Measurements from ENCODE around the gene HMGN5. TPM values are rescaled to one million over a fixed set of nuclear protein-coding genes. Genes with fewer than 3 reads are reported as not detected.

HMGN5 gene
- polyA plus RNA-seq, 1 donor, result 6.2 TPM

DNA sequence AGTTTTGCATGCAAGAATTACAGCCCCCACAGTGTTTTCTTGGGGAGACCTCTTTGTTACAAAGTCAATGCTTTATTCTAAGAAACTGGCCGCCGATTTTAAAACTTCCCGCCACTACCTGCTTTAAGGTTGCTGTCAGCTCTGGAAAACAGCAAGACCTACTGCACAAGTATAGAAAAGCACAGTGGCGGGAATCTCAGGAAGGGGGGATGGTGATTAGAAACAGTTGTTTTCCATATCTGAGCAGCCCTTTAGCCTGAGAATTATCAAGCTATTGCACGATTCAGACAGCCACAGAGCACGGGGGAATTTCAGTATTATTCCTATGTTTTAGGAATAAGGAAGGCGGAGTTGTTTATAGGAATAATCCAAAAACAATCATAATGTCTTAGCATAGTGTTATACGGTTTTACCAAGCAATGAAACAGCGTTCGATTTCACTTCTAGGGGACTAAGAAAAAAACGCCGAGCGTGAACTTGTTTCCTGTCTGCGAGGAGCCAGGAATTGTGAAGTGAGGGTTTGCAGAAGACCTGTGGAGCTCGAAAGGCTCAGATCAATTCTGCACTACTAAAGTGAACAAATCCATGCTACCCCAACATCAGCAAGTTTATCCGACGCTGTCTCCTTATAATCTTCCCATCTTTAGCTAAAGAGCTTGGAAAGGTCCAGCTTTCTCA, 81.3 kb downstream of the HMGN5 start:
- DNase-seq (ENCODE audit: low read depth), result no peak

DNA sequence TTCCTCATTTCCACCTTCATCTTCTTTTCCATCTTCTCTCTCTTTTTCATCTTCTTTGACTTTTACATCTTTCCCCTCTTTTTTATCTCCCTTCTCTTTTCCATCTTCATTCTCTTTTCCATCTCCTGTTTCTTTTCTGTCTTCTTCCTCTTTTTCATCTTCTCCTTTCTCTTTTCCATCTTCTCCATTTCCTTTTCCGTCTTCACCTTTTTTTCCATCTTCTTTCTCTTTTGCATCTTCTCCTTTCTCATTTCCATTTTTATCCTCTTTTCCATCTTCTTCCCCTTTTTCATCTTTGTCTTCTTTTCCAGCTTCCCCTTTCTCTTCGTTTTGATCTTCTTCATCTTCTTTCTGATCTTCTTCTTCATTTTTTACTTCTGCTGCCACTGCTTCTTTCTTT, 87.0 kb downstream of the HMGN5 start:
- no peak for DNase-seq (ENCODE audit: low read depth)

DNA sequence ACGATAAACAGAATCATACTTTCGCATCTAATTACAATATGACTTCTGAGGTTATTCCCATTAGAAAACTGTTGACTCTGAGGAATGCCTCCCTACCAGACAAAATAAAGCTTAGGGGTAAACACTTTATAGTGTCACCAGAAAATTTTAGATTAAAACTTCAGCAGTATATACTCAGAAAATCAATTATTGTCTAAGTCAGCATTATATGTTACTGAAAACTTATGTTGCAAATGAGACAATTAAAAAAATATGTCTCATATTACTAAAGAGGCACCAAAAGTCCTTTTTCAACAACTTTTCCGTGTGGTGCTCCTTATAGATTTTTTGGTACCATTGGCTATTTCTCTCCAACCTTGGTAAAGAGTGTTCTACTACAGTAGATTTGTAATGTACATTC, 91.4 kb downstream of the HMGN5 start:
- no peak for DNase-seq (ENCODE audit: low read depth)

DNA sequence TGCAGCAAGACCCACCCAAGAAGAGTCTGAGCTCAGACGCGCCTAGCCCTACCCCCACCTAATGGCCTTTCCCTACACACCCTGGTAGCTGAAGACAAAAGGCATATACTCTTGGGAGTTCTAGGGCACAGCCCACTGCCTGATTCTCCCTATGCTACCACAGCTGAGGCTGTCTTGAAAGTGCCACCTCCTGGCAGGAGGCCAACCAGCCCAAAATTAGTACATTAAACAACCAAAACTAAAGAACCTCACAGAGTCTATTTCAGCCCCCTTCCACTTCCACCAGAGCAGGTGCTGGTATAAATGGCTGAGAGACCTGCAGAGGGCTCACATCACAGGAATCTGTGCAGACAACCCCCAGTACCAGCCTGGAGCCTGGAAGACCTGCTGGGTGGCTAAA, 119.1 kb downstream of the HMGN5 start:
- no peak for DNase-seq (ENCODE audit: low read depth)

Other genes starting within 250 kb of the HMGN5 start
- 62.2 TPM for gene SH3BGRL, start 189 bp upstream of the HMGN5 start, polyA plus RNA-seq (ENCODE audit: insufficient read length)

All from forelimb muscle (tissue), 1 donor.